HG02970 (cell line): ENCODE data around the gene HMGCS1.
"Not testable (repeated sequence)": the region's sequence is repeated elsewhere in the genome, so short reads cannot be mapped to it uniquely, and the experiment has no call there.

Experiments used
- ATAC-seq: cut with Tn5 transposase; IDR thresholded peaks from one replicate; pipeline ENCODE4 v1.9.1; 2021; ENCODE audit warnings: mild to moderate bottlenecking, moderate library complexity, moderate number of reproducible peaks; ENCODE audit not compliant: unreplicated experiment, low FRiP score

Gene HMGCS1

DNA sequence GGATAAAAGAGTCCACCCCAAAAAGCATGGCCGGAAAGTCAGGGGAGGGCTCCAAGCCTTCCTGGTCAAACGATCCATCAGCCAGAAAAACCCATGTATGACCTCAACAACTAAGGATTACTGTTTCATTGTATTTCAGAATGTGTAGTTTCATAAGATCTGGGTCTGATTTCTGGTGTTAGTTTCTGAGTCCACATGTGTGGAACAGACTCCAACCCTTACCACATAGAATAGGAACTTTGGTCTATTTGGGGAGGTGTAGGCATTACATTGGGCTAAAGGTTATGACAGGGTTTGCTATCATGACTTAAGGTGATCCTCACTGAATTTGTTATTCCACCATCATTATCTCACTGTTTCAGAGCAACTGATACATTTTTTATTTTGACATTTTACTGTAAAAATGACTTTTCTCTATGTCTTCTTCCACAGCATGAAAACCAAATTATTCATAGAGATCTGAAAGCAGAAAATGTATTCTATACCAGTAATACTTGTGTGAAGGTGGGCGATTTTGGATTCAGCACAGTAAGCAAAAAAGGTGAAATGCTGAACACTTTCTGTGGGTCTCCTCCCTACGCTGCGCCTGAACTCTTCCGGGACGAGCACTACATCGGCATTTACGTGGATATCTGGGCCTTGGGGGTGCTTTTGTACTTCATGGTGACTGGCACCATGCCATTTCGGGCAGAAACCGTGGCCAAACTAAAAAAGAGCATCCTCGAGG, 33.5 kb downstream of the HMGCS1 start:
- ATAC-seq, result no peak

DNA sequence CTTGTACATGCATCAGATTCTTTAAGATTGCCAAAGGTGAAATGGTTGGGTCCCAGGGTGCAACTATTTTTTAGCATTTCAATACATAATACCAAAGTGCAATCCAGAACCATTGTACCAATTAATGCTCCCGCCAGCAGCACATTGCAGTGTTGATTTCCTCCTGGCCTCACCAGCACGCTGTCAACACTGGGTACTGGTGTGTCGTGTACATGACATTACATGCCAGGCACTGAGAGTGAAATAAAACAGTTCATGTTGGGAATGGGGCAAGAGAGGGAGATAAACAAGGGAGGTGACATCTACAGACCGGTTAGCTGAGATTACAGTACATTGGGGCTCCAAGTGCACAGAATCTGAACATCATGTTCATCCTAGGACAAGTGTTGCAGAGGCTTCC, 37.8 kb downstream of the HMGCS1 start:
- ATAC-seq, result no peak

DNA sequence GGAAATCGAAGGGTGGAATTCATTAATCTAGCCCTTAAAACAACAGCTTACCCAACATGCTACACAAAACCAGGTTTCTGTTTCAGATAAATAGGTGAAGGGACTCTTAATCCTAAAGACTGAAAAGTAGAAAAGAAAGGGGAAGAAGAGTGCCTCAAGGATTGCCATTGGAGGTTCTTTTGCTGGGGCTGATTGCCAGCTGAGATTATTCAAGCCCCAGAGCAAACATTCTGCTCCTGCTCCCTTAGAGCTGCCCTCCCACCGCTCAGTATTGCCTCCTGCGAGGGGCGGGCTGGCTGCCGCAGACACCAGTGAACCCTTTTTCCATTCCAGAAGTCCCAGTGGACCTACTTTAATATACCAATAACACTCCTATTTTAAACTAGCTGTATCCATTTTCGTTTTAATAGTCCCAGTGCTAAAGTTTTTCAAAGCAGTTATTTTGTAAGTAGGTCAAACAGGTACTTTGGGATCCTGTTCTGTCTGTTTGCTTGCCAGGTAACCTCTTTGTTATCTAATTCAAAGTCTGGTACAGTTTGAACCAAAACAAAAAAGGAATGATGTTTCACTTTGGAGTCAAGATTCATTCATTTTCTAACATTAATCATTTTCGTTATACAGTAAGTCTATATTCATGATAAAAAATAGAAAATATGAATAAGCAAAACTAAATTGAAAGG, 38.6 kb downstream of the HMGCS1 start:
- ATAC-seq, result no peak

DNA sequence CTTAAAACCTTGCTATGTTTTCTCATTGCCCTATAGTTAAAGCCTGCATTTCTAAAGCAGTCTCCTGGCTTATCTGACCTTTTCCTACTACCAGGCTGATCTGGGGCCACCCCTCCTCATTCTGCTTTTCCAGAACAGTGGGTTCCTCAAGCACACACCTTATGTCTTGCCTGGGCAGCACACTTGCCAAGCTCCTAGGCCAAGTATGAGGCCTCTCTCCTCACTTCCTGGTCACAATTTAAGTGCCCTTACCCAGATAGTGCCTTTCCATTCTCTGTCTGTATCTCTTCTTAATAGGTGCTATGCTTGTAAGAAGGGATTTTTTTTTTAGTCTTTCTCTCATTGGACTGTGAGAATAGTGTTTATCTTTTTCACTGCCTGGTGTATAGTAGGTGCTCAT, 39.7 kb downstream of the HMGCS1 start:
- no peak for ATAC-seq

DNA sequence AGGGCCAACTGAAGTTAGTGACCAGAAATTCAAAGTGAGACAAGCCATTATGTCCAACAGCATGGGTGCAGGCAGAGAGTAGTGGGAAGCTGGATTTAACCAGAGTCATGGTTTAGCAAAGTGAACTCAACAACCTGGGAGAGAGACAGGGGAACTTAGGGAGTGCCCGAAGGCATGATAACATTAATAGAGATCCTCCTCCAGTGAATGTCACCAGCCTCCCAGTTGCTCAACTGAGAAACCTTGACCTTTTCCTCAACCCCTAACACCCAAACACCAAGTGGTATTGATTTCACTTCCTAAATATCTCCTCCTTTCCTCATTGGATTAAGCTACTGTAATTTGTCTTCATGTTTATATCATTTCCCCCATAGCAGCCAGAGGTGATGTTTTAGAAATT, 42.6 kb downstream of the HMGCS1 start:
- no peak for ATAC-seq

DNA sequence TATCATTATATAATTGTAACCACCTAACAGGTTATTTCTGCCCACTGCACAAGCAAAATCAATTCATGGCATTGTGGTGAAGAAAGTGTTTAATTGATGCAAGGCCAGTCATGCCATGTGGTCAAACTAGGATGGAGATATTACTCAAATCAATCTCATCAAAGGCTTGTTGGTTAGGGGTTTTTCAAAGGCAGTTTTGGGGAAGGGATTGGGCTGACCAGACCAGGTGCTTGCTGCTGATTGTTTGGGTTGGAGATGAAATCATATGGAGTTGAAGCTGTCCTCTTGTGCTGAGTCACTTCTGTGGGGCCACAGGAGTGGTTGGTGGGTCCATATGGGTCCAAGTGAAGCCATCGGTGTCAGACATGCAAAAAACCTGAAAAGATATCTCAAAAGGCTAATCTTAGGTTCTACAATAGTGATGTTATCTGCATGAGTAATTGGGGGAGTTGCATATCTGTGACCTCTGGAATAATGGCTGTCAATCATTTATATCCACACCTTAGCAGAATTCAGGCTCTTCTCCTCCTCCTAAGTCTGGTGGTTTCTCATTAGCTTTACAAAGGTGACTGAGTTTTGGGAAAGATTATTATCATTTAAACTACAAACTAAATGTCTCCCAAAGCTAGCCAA, 44.9 kb downstream of the HMGCS1 start:
- no peak for ATAC-seq

DNA sequence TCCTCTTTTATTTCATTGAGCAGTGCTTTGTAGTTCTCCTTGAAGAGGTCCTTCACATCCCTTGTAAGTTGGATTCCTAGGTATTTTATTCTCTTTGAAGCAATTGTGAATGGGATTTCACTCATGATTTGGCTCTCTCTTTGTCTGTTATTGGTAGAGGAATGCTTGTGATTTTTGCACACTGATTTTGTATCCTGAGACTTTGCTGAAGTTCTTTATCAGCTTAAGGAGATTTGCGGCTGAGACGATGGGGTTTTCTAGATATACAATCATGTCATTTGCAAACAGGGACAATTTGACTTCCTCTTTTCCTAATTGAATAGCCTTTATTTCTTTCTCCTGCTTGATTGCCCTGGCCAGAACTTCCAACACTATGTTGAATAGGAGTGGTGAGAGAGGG, 50.9 kb downstream of the HMGCS1 start:
- not testable (repeated sequence) for ATAC-seq

DNA sequence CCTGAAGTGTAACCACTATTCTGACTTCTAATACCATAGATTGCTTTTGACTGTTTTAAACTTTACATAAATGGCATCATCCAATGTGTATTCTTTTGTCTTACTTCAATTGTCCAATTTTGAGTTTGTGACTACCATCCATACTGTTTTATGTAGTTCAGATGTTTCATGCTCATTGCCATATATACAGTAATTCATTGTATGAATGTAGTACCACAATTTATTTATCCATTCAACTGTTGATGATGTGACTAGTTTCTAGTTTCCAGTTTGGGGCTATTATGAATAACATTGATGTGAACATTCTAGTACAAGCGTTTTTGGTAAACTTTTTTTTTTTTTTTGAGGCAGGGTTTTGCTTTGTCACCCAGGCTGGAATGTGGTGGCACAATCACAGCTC, 55.1 kb downstream of the HMGCS1 start:
- ATAC-seq, result no peak

DNA sequence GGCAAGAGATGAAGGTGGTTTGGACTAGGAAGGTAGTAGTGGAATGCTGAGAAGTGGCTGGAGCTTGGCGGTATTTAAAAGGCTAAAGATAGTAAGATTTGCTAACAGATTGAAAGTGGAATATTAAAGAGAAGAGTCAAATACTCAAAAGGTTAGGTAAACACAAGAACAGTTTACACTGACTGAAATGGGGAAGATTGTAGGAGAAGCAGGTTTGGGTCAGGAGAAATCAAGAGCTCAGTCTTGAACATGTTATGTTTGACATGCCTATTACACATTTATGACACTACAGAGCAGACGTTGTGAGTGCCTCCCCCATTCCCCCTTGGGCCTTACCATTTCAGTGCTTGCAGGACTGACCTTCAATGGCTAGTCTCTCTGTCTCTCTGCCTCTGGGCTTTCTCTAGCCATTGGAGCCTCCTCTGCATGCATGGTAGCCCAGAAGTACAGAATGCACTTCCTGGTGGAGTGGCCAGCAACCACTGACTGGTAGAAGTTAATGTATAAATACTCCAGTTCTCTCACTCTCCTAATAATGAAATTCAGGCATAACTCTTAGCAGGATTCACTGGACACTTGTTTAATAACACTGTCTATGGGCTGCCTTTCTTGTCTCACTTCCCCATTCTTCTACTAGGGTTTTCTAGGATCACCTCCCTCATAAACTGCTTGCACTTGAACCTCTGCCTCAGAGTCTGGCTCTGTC, 56.8 kb downstream of the HMGCS1 start:
- no peak for ATAC-seq

DNA sequence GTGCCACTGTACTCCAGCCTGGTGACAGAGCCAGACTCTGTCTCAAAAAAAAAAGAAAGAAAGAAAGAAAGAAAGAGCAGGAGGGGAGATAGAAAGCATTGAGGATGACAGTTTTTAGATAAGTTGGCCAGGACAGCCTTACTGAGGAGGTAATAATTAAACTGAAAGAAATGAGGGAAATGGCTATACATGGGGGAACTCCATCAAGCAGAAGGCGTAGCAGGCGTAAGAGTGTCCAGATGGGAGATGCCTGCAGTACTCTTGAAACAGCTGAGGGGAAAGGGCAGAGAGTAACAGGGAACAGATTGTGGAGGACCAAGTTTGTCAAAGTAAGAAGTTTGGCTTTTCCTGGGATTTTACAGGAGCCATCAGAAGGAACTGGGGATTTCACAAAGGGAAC, 57.5 kb downstream of the HMGCS1 start:
- ATAC-seq, result no peak

DNA sequence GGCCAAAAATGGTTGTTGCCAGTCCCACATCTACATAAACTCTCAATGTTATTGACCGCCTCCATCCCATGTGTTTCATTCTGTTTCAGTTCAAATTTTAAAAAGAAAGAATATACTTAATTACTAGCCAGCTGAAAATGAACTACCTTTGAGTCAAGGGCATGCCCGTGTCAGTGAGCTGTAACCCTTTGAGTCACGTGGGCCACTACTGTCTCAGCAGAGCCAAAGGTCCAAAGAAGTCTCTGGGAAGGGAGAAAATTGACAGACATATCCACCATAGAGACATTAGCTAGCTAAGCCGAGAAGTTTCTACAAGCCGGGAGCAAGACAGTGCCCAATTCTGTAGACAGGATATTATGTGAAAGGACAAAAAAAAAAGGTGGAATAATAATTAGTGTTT, 61.5 kb downstream of the HMGCS1 start:
- ATAC-seq, result no peak

DNA sequence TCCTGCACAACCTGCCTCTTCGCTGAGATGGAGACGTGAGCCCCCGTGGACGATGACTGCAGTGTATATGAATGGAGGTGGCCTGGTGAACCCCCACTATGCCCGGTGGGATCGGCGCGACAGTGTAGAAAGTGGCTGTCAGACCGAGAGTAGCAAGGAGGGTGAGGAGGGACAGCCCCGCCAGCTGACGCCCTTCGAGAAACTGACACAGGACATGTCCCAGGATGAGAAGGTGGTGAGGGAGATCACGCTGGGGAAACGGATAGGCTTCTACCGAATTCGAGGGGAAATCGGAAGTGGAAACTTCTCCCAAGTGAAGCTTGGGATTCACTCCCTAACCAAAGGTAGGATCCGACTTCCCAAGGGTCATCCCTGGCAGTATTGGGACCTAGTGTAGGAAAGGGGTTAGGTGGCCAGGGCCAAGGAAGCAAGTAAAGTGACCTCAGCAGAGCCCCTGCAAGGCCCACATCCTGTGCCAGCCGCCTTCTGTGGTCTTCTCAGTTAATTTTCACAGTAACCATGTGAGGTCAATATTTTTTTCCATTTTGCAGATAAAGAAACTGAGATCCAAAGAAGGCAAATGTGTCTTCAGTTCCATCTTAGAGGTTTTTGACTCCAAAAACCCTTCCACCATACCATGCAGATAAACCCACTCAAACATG, 67.4 kb downstream of the HMGCS1 start:
- no peak for ATAC-seq

DNA sequence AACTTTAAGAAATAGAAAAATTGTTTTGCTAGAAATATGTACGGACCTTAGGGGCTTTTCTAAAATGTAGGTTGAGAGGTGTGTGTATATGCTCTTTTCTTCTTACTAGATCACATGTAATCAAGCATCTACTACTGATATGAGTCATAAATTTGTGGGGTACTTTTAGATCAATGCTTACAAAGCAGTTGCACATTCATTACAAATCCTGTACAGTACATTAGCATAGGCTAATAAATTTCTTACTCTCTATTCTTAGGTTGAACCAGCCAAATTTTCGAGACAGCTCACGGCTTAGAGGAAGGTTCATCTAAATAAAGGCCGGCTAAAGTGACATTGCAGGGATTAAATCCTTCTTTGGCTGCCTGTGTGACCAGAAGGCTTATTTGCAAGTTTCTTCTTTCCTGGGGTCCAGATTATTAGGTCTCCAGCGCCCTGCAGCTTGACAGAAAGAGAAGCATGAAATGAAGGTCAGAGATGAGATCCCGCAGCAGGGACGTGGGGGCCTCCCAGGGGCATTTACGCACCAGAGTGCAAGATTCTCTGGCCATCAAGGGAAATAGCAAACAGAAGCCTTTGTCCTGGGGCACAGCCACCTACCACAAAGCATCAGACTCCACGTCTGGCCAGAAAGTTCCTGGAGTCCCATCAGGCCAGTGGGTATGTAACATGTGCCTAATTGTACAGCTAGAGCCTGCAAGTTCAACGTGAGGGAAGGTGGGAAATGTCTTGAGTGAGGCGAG, 68.2 kb downstream of the HMGCS1 start:
- peak; percentile 59 for ATAC-seq

DNA sequence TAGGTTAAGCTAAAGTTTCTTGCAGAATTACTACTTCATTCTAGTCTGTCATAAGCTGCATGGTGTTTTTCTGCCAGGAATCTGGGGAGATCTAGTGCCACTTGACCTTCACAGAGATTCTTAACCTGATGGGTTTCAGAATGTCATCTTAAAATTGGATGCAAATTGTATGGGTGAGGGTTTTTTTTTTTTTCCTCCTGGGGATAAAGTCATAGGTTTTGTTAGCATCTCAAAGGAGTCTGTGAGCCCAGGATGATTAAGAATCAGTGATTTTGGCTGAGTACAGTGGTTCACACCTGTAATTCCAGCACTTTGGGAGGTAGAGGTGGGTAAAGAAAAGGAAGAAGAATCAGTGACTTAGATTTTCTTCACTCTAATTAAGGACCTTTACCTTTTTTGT, 69.9 kb downstream of the HMGCS1 start:
- ATAC-seq, result no peak

DNA sequence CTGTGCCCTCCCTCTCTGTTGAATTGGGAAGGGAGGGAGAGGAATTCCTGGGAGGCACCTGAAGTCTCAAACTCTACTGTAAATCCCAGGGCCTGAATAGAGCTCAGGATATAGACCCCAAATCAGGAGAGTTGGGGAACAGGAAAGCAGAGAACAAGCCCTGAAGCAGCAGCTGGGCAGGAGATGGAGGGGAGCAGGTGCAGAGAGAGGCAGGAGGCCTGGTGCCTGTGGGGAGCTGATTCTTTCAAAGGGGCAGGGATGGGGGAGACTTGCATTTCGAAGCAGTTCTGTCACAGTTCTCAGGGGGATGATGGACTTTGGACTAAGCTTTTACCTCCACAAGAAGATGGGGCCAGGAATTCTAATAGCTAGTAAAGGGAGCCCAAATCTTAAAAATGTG, 71.0 kb downstream of the HMGCS1 start:
- ATAC-seq, result no peak
